ENCODE measurements around the gene BIRC6. TPM values are rescaled to one million over a fixed set of nuclear protein-coding genes. Genes with fewer than 3 reads are reported as not detected.

BIRC6 gene
- total and polyA plus RNA-seq, 8 donors: 12.4 to 58.3 (median 46.7) TPM

DNA sequence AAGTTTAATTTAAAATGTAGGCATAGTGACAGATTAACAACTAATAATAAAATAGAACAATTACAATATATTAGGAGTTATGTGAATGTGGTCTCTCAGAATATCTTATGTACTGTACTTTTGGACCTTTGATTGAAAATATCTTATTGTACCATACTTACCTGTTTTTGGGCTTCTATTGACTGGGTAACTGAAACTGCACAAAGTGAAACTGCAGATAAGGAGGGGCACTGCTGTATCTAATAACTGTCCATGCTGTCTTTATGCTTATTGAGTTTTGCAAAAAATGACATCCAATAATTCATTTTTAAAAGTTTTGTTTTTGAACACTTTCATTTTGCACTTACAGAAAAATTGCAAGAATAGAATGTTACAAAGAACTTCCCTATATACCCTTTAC, 19.9 kb downstream of the BIRC6 start:
- peaks cover 13 to 31% (median 25%) of the 10 kb centered on the region in 3 donors for H3K4me1 ChIP-seq
- peaks cover 0 to 2% (median 0%) of the 10 kb centered on the region in 3 donors for H3K36me3 ChIP-seq
- ATAC-seq (peak in 1 of 4 donors; percentile 44), FAIRE-seq (no peak), DNase-seq (no peak)
- intact Hi-C loops (cut with DNase I): no loop called here
- H3K27me3 ChIP-seq: no peaks in the 10 kb centered on the region
- no peak overlapping the region for H3K27ac ChIP-seq
- H3K9me3 ChIP-seq: no peaks in the 10 kb centered on the region
- no peak for TF ChIP-seq CTCF (IDR thresholded peaks at IDR 0.05)
- no peak overlapping the region for H3K4me3 ChIP-seq

GRCh38 chr2:32377928-32378327, 21.1 kb downstream of the BIRC6 start:
- peaks cover 0 to 2% (median 0%) of the 10 kb centered on the region in 3 donors for H3K36me3 ChIP-seq
- ATAC-seq (peak; percentile 35 to 67 (median 56)), FAIRE-seq (no peak), DNase-seq (no peak)
- intact Hi-C loops (cut with DNase I): no loop called here
- no peak overlapping the region for H3K27ac ChIP-seq
- H3K27me3 ChIP-seq: no peaks in the 10 kb centered on the region
- TF ChIP-seq CTCF (IDR thresholded peaks at IDR 0.05): no peak
- 45 to 55% methylated on average over 1 of the region's 1 CpG for WGBS, 2 donors
- H3K4me1 ChIP-seq: peaks cover 13 to 31% (median 21%) of the 10 kb centered on the region in 3 donors
- H3K4me3 ChIP-seq: no peak overlapping the region
- no peaks in the 10 kb centered on the region for H3K9me3 ChIP-seq

- peaks cover 0 to 4% (median 2%) of the 10 kb centered on the region in 3 donors for H3K36me3 ChIP-seq
- H3K4me3 ChIP-seq: no peak overlapping the region
- peaks cover 13 to 31% (median 17%) of the 10 kb centered on the region in 3 donors for H3K4me1 ChIP-seq
- TF ChIP-seq CTCF (IDR thresholded peaks at IDR 0.05): no peak
- H3K9me3 ChIP-seq: no peaks in the 10 kb centered on the region
- DNase-seq (no peak), ATAC-seq (no peak), FAIRE-seq (peak; percentile 87)
- H3K27me3 ChIP-seq: no peaks in the 10 kb centered on the region
- no peak overlapping the region for H3K27ac ChIP-seq
- intact Hi-C loops (cut with DNase I): no loop called here
Observed at GRCh38 chr2:32379352-32379751, 22.5 kb downstream of the BIRC6 start.

DNA sequence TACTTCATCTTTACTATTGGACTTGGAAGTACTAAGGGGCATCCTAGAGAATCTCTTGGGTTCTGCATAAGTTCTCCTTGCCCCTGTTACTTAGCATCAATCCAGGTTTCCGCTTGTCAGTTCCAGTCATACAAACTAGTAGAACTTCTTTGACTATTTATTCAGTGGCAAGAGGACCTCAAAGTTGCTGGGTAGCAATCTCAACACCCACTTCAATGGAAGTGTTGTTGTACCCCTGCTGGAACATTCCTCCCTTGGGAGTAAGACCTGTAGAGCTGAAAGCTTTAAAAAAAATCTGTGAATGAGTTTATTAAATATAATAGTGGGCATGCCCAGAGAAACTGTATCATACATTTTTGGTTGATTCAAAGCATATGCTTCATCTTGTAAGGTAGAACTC, 27.0 kb downstream of the BIRC6 start:
- WGBS, 2 donors: 100% methylated on average over 1 of the region's 1 CpG
- no peak for TF ChIP-seq CTCF (IDR thresholded peaks at IDR 0.05)
- no peak for ATAC-seq
- DNase-seq: no peak
- intact Hi-C loops (cut with DNase I): no loop called here
- peaks cover 4 to 11% (median 8%) of the 10 kb centered on the region in 3 donors for H3K4me1 ChIP-seq
- peaks cover 0 to 9% (median 2%) of the 10 kb centered on the region in 3 donors for H3K36me3 ChIP-seq
- H3K9me3 ChIP-seq: no peaks in the 10 kb centered on the region
- FAIRE-seq: no peak
- no peaks in the 10 kb centered on the region for H3K27me3 ChIP-seq
- no peak overlapping the region for H3K4me3 ChIP-seq
- no peak overlapping the region for H3K27ac ChIP-seq

DNA sequence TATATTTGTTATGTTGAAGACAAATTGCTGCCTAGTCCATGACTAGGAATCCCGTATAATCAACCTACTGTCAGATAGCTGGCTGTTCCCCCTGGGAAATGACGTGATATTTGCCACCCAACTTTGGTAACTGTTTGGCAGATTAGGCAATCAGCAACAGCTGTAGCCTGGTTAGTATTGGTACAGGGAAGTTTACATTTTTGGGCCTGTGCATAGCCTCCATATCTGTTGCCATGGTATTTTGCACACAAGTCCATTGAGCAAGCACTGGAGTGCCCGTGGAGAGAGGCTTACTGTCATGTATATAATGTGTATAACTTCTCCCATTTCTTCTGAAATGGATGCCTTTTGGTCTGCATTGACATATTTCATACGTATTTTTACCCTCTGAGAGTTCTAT, 27.7 kb downstream of the BIRC6 start:
- Histone ChIP-seq H3K27me3 (no peaks in the 10 kb centered on the region), H3K4me3 (no peak overlapping the region), H3K9me3 (no peaks in the 10 kb centered on the region), H3K4me1 (peaks cover 2 to 5% (median 3%) of the 10 kb centered on the region in 3 donors), H3K27ac (no peak overlapping the region), H3K36me3 (peaks cover 0 to 16% (median 2%) of the 10 kb centered on the region in 3 donors)
- peak in 2 of 6 donors; percentile 22 to 42 for DNase-seq
- 53 to 56% methylated on average over 4 of the region's 4 CpGs for WGBS, 2 donors
- intact Hi-C loops (cut with DNase I): no loop called here
- no peak for TF ChIP-seq CTCF (IDR thresholded peaks at IDR 0.05)
- no peak for FAIRE-seq
- ATAC-seq: peak; percentile 50 to 81 (median 70)
